BJ (cell line): Measurements from ENCODE around the gene CCER1. TPM values are rescaled to one million over a fixed set of nuclear protein-coding genes. Genes with fewer than 3 reads are reported as not detected.
"Not testable (repeated sequence)": the region's sequence is repeated elsewhere in the genome, so short reads cannot be mapped to it uniquely, and the experiment has no call there.

Experiments used
- CTCF ChIA-PET: fragments of 350-600 bp; formaldehyde crosslinking; extraction: SDS; loops from one replicate; lab custom pipeline; 2021; ENCODE audit warnings: antibody characterized with exemption, inconsistent platforms; lab: Yijun Ruan, JAX
- POLR2A ChIA-PET: fragments of 300-600 bp; sonication (Branson Sonifier 250); formaldehyde crosslinking; extraction: SDS; loops from one replicate; lab custom pipeline; 2021; ENCODE audit warnings: antibody characterized with exemption; lab: Charles Lee
- DNase-seq: peaks from one replicate; pipeline ENCODE4 v3.0.0-alpha.2; 2011; ENCODE audit warnings: low read depth
- H3K27me3 ChIP-seq: 2 replicates; pipeline ENCODE4 v1.6.0; 2011; ENCODE audit warnings: low read length; ENCODE audit not compliant: control insufficient read depth, insufficient read depth
- H3K36me3 ChIP-seq: 2 replicates; pipeline ENCODE4 v1.5.1; 2011; ENCODE audit warnings: low read length; ENCODE audit not compliant: control insufficient read depth, insufficient read depth
- H3K4me3 ChIP-seq: 2 replicates; pipeline ENCODE4 v1.5.1; 2011; ENCODE audit warnings: low read depth, mild to moderate bottlenecking, control low read depth, low read length
- polyA plus RNA-seq: library from polyadenylated mRNA; depleted of rRNA; stranded (reverse); fragments of >200 nt; gene quantifications from 2 replicates; pipeline ENCODE4 v1.2.3, GENCODE V29; 2011
- TF ChIP-seq, protein P1 (sequence below): IDR thresholded peaks from 2 replicates; pipeline ENCODE4 v1.5.1; 2011; ENCODE audit warnings: low read depth, mild to moderate bottlenecking, control low read depth, inconsistent platforms, low read length, moderate library complexity; ENCODE audit not compliant: insufficient read depth

The CCER1 gene
- polyA plus RNA-seq, 1 experiment = not detected

GRCh38 chr12:90987101-90987500 lies 32.1 kb upstream of the CCER1 start:
- DNase-seq = no peak
- H3K36me3 ChIP-seq = no peaks in the 10 kb centered on the region
- CTCF ChIA-PET = interaction anchor here (0.9 to 1.2 kb wide), 2 partner anchors 18 to 121 kb away, joined by 3 to 8 read pairs; partner anchors contain the start of gene EPYC
- no peak overlapping the region for H3K4me3 ChIP-seq
- no peaks in the 10 kb centered on the region for H3K27me3 ChIP-seq
- POLR2A ChIA-PET = no interaction called here
- TF ChIP-seq, protein P1, sequence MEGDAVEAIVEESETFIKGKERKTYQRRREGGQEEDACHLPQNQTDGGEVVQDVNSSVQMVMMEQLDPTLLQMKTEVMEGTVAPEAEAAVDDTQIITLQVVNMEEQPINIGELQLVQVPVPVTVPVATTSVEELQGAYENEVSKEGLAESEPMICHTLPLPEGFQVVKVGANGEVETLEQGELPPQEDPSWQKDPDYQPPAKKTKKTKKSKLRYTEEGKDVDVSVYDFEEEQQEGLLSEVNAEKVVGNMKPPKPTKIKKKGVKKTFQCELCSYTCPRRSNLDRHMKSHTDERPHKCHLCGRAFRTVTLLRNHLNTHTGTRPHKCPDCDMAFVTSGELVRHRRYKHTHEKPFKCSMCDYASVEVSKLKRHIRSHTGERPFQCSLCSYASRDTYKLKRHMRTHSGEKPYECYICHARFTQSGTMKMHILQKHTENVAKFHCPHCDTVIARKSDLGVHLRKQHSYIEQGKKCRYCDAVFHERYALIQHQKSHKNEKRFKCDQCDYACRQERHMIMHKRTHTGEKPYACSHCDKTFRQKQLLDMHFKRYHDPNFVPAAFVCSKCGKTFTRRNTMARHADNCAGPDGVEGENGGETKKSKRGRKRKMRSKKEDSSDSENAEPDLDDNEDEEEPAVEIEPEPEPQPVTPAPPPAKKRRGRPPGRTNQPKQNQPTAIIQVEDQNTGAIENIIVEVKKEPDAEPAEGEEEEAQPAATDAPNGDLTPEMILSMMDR = no peak

- H3K27me3 ChIP-seq, POLR2A ChIA-PET, H3K36me3 ChIP-seq, H3K4me3 ChIP-seq, DNase-seq: not testable (repeated sequence)
- CTCF ChIA-PET = interaction anchor here (0.7 to 1.1 kb wide), 2 partner anchors 80 to 256 kb away, joined by 3 read pairs; no protein-coding TSS in a partner anchor
Measured at GRCh38 chr12:90985331-90985730, 30.4 kb upstream of the CCER1 start.

DNA sequence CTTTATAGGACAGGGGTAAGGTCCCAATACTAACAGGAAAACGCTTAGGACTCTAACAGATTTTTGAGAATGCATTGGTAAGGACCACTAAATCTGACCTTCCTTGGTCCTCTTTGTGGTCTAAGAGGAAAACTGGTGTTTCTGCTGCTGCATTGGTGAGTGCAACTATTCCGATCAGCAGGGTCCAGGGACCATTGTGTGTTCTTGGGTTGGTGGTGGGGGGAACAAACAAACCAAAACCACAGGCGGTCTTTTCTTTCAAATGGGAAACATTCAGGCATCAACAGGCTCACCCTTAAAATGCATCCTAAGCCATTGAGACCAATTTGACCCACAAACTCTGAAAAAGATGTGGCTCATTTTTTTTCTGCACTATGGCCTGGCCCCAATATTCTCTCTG lies 29.1 kb upstream of the CCER1 start:
- CTCF ChIA-PET = no interaction called here
- H3K4me3 ChIP-seq = no peak overlapping the region
- H3K27me3 ChIP-seq = no peaks in the 10 kb centered on the region
- POLR2A ChIA-PET = no interaction called here
- TF ChIP-seq, protein P1 = no peak
- DNase-seq = no peak
- no peaks in the 10 kb centered on the region for H3K36me3 ChIP-seq

DNA sequence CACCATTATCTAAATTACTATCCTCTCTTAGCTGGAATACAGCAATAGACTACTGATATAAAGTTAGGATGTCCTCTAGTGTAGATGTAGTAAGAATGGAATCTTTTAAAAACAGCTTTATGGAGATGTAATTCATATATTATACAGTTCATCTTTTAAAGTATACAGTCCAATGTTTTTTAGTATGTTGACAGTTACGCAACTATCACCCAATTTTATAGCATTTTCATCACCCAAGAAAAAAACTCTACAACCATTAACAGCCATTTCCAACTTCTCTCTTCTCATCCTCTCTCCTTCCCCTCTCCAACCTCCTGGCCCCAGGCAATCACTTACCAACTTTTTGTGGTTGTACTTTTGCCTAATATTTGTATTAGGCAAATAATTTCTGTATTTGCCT lies 27.2 kb upstream of the CCER1 start:
- no peaks in the 10 kb centered on the region for H3K36me3 ChIP-seq
- DNase-seq = no peak
- POLR2A ChIA-PET = interaction anchor here (0.6 kb wide), 1 partner anchor 72 kb away, joined by 3 read pairs; no protein-coding TSS in a partner anchor
- H3K27me3 ChIP-seq = no peaks in the 10 kb centered on the region
- H3K4me3 ChIP-seq = no peak overlapping the region
- CTCF ChIA-PET = interaction anchor here (5.6 kb wide), 1 partner anchor 127 kb away, joined by 51 read pairs; no protein-coding TSS in a partner anchor
- TF ChIP-seq, protein P1 = no peak

DNA sequence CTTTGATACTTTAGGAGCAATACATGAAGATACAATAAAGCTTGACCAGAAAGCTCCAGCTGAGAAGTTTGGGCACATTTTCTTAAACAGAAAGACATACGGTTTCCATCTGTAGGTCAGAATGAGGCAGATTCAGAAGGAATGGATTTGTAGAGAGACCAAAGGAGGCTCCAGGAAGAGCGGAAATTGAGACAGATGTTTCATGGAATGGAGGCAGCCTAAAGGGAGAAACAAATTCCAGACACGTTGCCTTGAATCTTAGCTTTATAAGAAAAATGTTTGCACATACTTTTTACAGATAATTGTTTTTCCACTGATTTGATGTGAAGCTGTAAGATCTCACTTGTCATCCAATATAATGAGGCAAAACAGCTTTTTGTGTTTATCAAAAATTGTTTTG lies 25.0 kb upstream of the CCER1 start:
- ChIA-PET POLR2A (interaction anchor here (1.0 to 1.2 kb wide), 2 partner anchors 126 to 158 kb away, joined by 4 read pairs; no protein-coding TSS in a partner anchor), CTCF (interaction anchor here (0.9 to 5.6 kb wide), 8 partner anchors 129 to 401 kb away, joined by 3 to 51 read pairs (median 4); no protein-coding TSS in a partner anchor)
- no peak overlapping the region for H3K4me3 ChIP-seq
- peak; percentile 35 for DNase-seq
- TF ChIP-seq, protein P1 = no peak
- H3K36me3 ChIP-seq = no peaks in the 10 kb centered on the region
- H3K27me3 ChIP-seq = no peaks in the 10 kb centered on the region

GRCh38 chr12:90979019-90979418 lies 24.0 kb upstream of the CCER1 start:
- TF ChIP-seq, protein P1 = no peak
- CTCF ChIA-PET = interaction anchor here (0.6 to 5.6 kb wide), 19 partner anchors 24 to 376 kb away, joined by 3 to 51 read pairs (median 5); partner anchors contain the start of gene DCN
- POLR2A ChIA-PET = interaction anchor here (0.7 kb wide), 1 partner anchor 132 kb away, joined by 8 read pairs; the partner anchor contains the start of gene LUM

More at GRCh38 chr12:90979019-90979418, 24.0 kb upstream of the CCER1 start:
- Histone ChIP-seq H3K36me3 (no peaks in the 10 kb centered on the region), H3K27me3 (no peaks in the 10 kb centered on the region), H3K4me3 (no peak overlapping the region)
- no peak for DNase-seq
